ENCODE measurements around the gene SKIC2.
"Not testable (repeated sequence)": the region's sequence is repeated elsewhere in the genome, so short reads cannot be mapped to it uniquely, and the experiment has no call there.

The SKIC2 gene

GRCh38 chr6:32004864-32005537 is 46.0 kb downstream of the SKIC2 start:
- DNase-seq (ENCODE audit: low read depth in 2 of 2) = not testable (repeated sequence)

GRCh38 chr6:32005538-32005880 is 46.5 kb downstream of the SKIC2 start:
- DNase-seq (ENCODE audit: low read depth in 2 of 2) = not testable (repeated sequence)

GRCh38 chr6:32005991-32006529 is 47.1 kb downstream of the SKIC2 start:
- DNase-seq (ENCODE audit: low read depth in 2 of 2) = not testable (repeated sequence)

GRCh38 chr6:32007086-32007485 is 48.1 kb downstream of the SKIC2 start:
- DNase-seq (ENCODE audit: low read depth in 2 of 2) = not testable (repeated sequence)

GRCh38 chr6:32008037-32008436 is 49.1 kb downstream of the SKIC2 start:
- DNase-seq (ENCODE audit: low read depth in 2 of 2) = not testable (repeated sequence)

DNA sequence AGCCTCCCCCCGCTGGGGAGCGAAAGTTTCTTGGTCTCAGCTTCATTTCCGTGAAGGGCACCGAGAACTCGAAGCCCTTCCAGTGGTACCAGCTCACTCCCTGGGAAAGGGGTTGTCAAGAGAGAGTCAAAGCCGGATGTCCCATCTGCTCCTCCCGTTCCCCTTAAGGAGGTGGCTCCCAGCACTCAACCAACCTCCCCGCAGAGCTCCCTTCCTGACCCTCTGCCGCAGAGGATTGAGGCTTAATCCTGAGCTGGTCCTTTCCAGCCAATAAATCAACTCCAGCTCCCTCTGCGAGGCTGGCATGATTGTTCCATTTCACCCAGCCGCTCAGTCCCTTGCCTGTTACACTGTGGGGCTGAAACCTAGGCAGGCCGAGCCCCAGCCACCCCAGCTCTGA is 49.6 kb downstream of the SKIC2 start:
- DNase-seq (ENCODE audit: low read depth in 2 of 2) = not testable (repeated sequence)

- not testable (repeated sequence) for DNase-seq (ENCODE audit: low read depth in 2 of 2)
Observed at GRCh38 chr6:32009537-32009936, 50.6 kb downstream of the SKIC2 start.

GRCh38 chr6:32010856-32011530 is 52.0 kb downstream of the SKIC2 start:
- DNase-seq (ENCODE audit: low read depth in 2 of 2) = not testable (repeated sequence)

GRCh38 chr6:32012941-32013617 is 54.1 kb downstream of the SKIC2 start:
- DNase-seq (ENCODE audit: low read depth in 2 of 2) = not testable (repeated sequence)

- DNase-seq (ENCODE audit: low read depth in 2 of 2) = not testable (repeated sequence)
Observed at GRCh38 chr6:32013738-32014137, 54.8 kb downstream of the SKIC2 start.

DNA sequence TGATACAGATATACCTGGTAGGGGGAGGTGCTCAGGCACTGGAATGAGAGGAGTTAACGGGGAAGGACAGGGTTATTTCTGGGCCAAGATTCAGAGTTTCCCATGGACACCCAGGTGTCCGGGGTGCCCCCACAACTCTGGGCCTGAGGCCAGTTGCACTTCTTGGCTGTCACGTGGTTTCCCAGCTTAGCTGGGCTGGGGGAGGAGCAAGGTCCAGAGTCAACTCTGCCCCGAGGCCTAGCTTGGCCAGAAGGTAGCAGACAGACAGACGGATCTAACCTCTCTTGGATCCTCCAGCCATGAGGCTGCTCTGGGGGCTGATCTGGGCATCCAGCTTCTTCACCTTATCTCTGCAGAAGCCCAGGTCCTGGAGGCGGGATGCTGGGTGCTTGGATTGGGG is 55.6 kb downstream of the SKIC2 start, which contains the start of gene C4B:
Gene C4B (plus strand): TSS at position 249 of the 400 bp plus-strand sequence. CDS start 51 bp downstream, at position 300.
- DNase-seq (ENCODE audit: low read depth in 2 of 2) = not testable (repeated sequence)

Data from activated CD8-positive, alpha-beta memory T cell treated with anti-CD3 and anti-CD28 coated beads for 4 hours (primary cell).